K562 (cell line): ENCODE results near the gene CYS1. TPM values are rescaled to one million over a fixed set of nuclear protein-coding genes. Genes with fewer than 3 reads are reported as not detected.

Experiments
- ATAC-seq: fragments of 200-7000 bp; cut with Tn5 transposase; 3 replicates; pipeline ENCODE4 v1.9.1; 2020; ENCODE audit warnings: moderate library complexity
- BruUV-seq: library from RNA; stranded (reverse); fragments of 400-500 nt; replicated peaks from 2 replicates; lab custom pipeline; 2021; lab: Mats Ljungman, UMichigan
- CTCF ChIA-PET: fragments of 300-600 bp; formaldehyde crosslinking; extraction: SDS; loops from one replicate; lab custom pipeline; 2021; ENCODE audit warnings: low intra/inter-chr PET ratio; lab: Yijun Ruan, JAX
- POLR2A ChIA-PET: fragments of 300-600, 350-650 bp; sonication (Branson Sonifier 250); formaldehyde crosslinking; extraction: SDS; loops from one replicate; lab custom pipeline; 2021; ENCODE audit warnings: antibody characterized with exemption, inconsistent platforms; lab: Yijun Ruan, JAX
- DNase-seq, 4 experiments: peaks; one replicate each; pipeline versions ENCODE4 v3.0.0 to v3.0.0-alpha.2; 2011 to 2018; ENCODE audit warnings: low spot score in 3 of 4, mixed read lengths in 3 of 4; ENCODE audit errors: extremely low read depth in 1 of 4
- FAIRE-seq: peaks from 2 replicates; lab custom pipeline; 2011; peaks lifted over from hg19 to GRCh38; lab: Jason Lieb, UNC
- H2AFZ ChIP-seq: 2 replicates; pipeline ENCODE4 v1.6.0; 2011; ENCODE audit warnings: low read depth, low read length, control low read depth, inconsistent platforms
- H3K27ac ChIP-seq: fragments of 200-600 bp; 3 replicates; pipeline ENCODE4 v1.8.0; 2011; ENCODE audit warnings: low read depth, mild to moderate bottlenecking, control low read depth, inconsistent platforms, low read length, moderate library complexity, mixed read lengths; ENCODE audit errors: extremely low read depth
- H3K27me3 ChIP-seq, 2 experiments: fragments of 300-600 bp in 1 of 2; 2 replicates in 1 of 2; 3 replicates in 1 of 2; pipeline versions ENCODE4 v1.6.0 to v1.8.0; 2011; ENCODE audit warnings: inconsistent platforms in 2 of 2, low read length in 2 of 2, mild to moderate bottlenecking in 1 of 2, mixed read lengths in 1 of 2, moderate library complexity in 1 of 2; ENCODE audit not compliant: control insufficient read depth in 2 of 2, insufficient read depth in 2 of 2
- H3K36me3 ChIP-seq: fragments of 300-600 bp; 3 replicates; pipeline ENCODE4 v1.8.0; 2011; ENCODE audit warnings: mild to moderate bottlenecking, low read length, inconsistent platforms; ENCODE audit not compliant: control insufficient read depth, insufficient read depth
- H3K4me1 ChIP-seq, 2 experiments: fragments of 200-600 bp in 1 of 2; replicated peaks in 1 of 2; 2 replicates in 1 of 2; 3 replicates in 1 of 2; pipeline versions ENCODE4 v1.5.1 to v1.8.0; 2011; ENCODE audit warnings: inconsistent platforms in 2 of 2, low read length in 2 of 2, mild to moderate bottlenecking in 1 of 2, mixed read lengths in 1 of 2, moderate library complexity in 1 of 2; ENCODE audit not compliant: control insufficient read depth in 2 of 2, insufficient read depth in 2 of 2
- H3K4me2 ChIP-seq: 2 replicates; pipeline ENCODE4 v1.6.1; 2011; ENCODE audit warnings: low read length, control low read depth, inconsistent platforms, mixed read lengths; ENCODE audit not compliant: insufficient read depth
- H3K4me3 ChIP-seq: fragments of 200-600 bp; sonication (generic), shearing (Covaris generic); 2 replicates; pipeline ENCODE4 v1.5.1; 2016; ENCODE audit warnings: control low read depth, inconsistent platforms
- H3K79me2 ChIP-seq: fragments of 200-600 bp; 3 replicates; pipeline ENCODE4 v1.8.0; 2011; ENCODE audit warnings: low read length, inconsistent platforms; ENCODE audit not compliant: control insufficient read depth, insufficient read depth
- H3K9ac ChIP-seq, 2 experiments: 2 replicates each; pipeline versions ENCODE4 v1.6.0 to v1.6.1; 2011; ENCODE audit warnings: low read depth in 2 of 2, low read length in 2 of 2, control low read depth in 1 of 2, inconsistent platforms in 1 of 2, mild to moderate bottlenecking in 1 of 2, mixed read lengths in 1 of 2; ENCODE audit not compliant: insufficient read depth in 1 of 2
- H3K9me1 ChIP-seq: one replicate; pipeline ENCODE4 v1.6.0; 2011; ENCODE audit warnings: inconsistent platforms, mild to moderate bottlenecking, low read length, moderate library complexity; ENCODE audit not compliant: control insufficient read depth, insufficient read depth
- H3K9me3 ChIP-seq: replicated peaks from 2 replicates; pipeline ENCODE4 v1.5.1; 2011; ENCODE audit warnings: low read depth, low read length, inconsistent platforms; ENCODE audit not compliant: control insufficient read depth, insufficient read depth
- H4K20me1 ChIP-seq: replicated peaks from 2 replicates; pipeline ENCODE4 v1.6.1; 2011; ENCODE audit warnings: low read length, inconsistent platforms, mixed read lengths; ENCODE audit not compliant: control insufficient read depth, insufficient read depth
- ADNP ChIP-seq: fragments of 200-800 bp; sonication (Bioruptor generic); IDR thresholded peaks from 2 replicates; pipeline ENCODE4 v1.6.1; 2016; ENCODE audit warnings: missing genetic modification characterization, missing compliant biosample characterization
- PHF21A ChIP-seq: fragments of 450-650 bp; IDR thresholded peaks from 2 replicates; pipeline ENCODE4 v1.6.1; 2017; ENCODE audit warnings: low read depth, borderline replicate concordance
- RCOR1 ChIP-seq, 2 experiments: IDR thresholded peaks; 2 replicates each; pipeline ENCODE4 v1.6.1; 2012; ENCODE audit warnings: low read depth in 2 of 2, low read length in 2 of 2, borderline replicate concordance in 1 of 2, improper control_type of control experiment in 1 of 2
- TRIM28 ChIP-seq: fragments of 450-650 bp; IDR thresholded peaks from 2 replicates; pipeline ENCODE4 v1.6.1; 2017
- ZNF75A ChIP-seq: fragments of 450-650 bp; formaldehyde crosslinking; IDR thresholded peaks from 2 replicates; pipeline ENCODE4 v1.4.0; 2020; ENCODE audit warnings: mild to moderate bottlenecking
- WGBS: fragments of 100-300 bp; shearing (Covaris generic); methylation state at CpG from one replicate; pipeline ENCODE4 v1.1.6; 2016; ENCODE audit warnings: low coverage, mixed read lengths; ENCODE audit not compliant: insufficient coverage; ENCODE audit errors: missing lambda C conversion rate; 5-methylcytosine and 5-hydroxymethylcytosine counted together
- in situ Hi-C: fragments of 300-500 bp; cut with MboI; formaldehyde crosslinking; loops from 4 replicates; pipeline ENCODE4 v1.15.0; 2018; ENCODE audit warnings: inconsistent platforms, mixed read lengths
- intact Hi-C: fragments of 100-400 bp; cut with micrococcal nuclease; formaldehyde crosslinking; loops from 2 replicates; pipeline ENCODE4 v1.14.2; 2022
- polyA plus RNA-seq, 8 experiments: library from polyadenylated mRNA; depleted of rRNA in 4 of 8; stranded (reverse) in 5 of 8; unstranded in 3 of 8; fragments of >200 nt; fragmentation: Nextera tagmentation in 2 of 8; fragmentation: Illumina TruSeq in 1 of 8; extraction: Ambion mirVana in 2 of 8; extraction: Trizol in 1 of 8; gene quantifications; 2 replicates each; pipeline versions ENCODE4 v1.2.1 to v1.2.3, GENCODE V29; 2011 to 2014; ENCODE audit warnings: inconsistent platforms in 1 of 8, missing spikeins in 1 of 8
- total RNA-seq, 7 experiments: library from RNA; depleted of rRNA in 6 of 7; stranded (reverse); fragments of >200 nt in 6 of 7; fragmentation: Illumina TruSeq in 2 of 7; extraction: Trizol in 2 of 7; gene quantifications; 2 replicates each; pipeline versions ENCODE4 v1.2.1 to v1.2.3, GENCODE V29; 2011 to 2021; ENCODE audit warnings: low replicate concordance in 1 of 7

CYS1 gene
- total and polyA plus RNA-seq, 9 of the 15 experiments (the other 6 are each of a cell fraction or from before 2014, with no cell fraction given), result 0.11 to 0.13 TPM; not detected in 7

DNA sequence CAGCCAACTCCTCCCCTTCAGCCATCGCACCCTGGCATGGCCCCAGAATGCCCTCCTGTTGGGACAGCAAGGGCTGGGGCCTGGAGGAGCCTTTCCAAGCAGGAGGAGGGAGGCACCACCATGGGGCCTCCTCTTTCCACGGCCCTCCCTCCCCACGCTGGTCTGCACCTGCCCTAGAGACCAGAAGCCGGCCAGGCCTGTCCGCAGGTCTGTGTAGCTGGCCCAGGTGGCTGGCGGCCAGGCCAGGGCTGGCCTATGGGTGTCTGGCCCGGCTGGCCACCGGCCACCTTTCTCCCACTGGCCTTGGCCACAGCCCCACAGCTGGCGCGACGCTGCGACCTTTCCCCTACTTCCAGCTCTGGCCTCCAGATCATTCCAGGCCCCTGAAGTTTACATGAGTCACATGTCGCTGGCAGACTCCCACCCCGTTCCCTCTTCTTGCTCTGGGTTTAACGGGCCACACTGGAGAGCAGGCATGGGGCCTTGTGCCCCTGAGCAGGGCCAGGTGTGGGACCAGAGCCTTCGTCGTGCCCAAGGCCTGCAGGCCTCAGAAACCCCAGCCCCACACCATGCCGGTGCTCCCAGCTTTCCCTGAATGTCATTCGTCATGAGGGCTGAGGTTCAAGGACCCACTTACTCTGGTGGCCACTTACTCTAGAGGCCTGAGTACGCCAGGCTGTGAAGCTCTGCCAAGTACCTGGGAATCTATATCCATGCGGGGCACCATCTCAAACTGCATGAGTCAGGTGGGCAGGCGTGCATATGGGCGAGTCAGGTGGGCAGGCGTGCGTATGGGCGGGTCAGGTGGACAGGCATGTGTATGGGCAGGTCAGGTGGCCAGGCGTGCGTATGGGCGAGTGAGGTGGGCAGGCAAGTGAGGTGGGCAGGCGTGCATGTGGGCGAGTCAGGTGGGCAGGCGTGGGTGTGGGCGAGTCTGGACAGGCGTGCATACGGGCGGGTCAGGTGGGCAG is 70.1 kb downstream of the CYS1 start:
- H3K27me3 ChIP-seq, result no peaks in the 10 kb centered on the region
- no peaks in the 10 kb centered on the region; the same call in 1 of the 2 replicates for H3K9me3 ChIP-seq
- CTCF ChIA-PET, result no interaction called here
- TF ChIP-seq PHF21A (no peak), TRIM28 (no peak), RCOR1 (IDR thresholded peaks at IDR 0.05; ENCODE audit: borderline replicate concordance in 1 of 2, low read depth in 2 of 2, low read length in 2 of 2) (no peak), ZNF75A (CRISPR knock-in tag) (no peak), ADNP (tag) (no peak)
- DNase-seq, result no peak
- no peaks in the 10 kb centered on the region for H4K20me1 ChIP-seq
- intact Hi-C loops (no loop called here), in situ Hi-C loops (no loop called here)
- H3K27ac ChIP-seq, result no peak overlapping the region
- ATAC-seq, result no peak
- no peak overlapping the region for H3K4me2 ChIP-seq
- H3K9me1 ChIP-seq, result no peaks in the 10 kb centered on the region
- WGBS, result 64% methylated on average over 22 of the region's 36 CpGs
- H3K9ac ChIP-seq, result peak overlapping the region in 1 of 2 experiments; percentile 56; a peak in 1 of 4 replicates
- H3K4me1 ChIP-seq, result peaks cover 8 to 40% of the 10 kb centered on the region in 2 experiments
- H3K79me2 ChIP-seq, result no peaks in the 10 kb centered on the region
- no peak for FAIRE-seq
- no peaks in the 10 kb centered on the region for H3K36me3 ChIP-seq
- no TSS peak for BruUV-seq
- H2AFZ ChIP-seq, result no peak overlapping the region
- no peak overlapping the region for H3K4me3 ChIP-seq
- POLR2A ChIA-PET, result no interaction called here
